GM19238 (cell line): ENCODE results near the gene KIF21A.
A peak's percentile ranks its signal among the peaks of the same experiment; 100 is the strongest.
"Not testable (repeated sequence)": the region's sequence is repeated elsewhere in the genome, so short reads cannot be mapped to it uniquely, and the experiment has no call there.

Source experiments
- DNase-seq: peaks from one replicate; pipeline ENCODE4 v3.0.0; 2011; ENCODE audit warnings: low spot score; ENCODE audit not compliant: insufficient read length

Gene KIF21A

GRCh38 chr12:39443081-39443928, at the start of gene KIF21A:
TSS of gene KIF21A (minus strand) at chr12:39443120. CDS start at chr12:39442970, 150 bp downstream.
- DNase-seq = peak; percentile 65

- no peak for DNase-seq
These were observed 47.8 kb upstream of the KIF21A start for GRCh38 chr12:39490500-39491282.

GRCh38 chr12:39483597-39483996, 40.7 kb upstream of the KIF21A start:
- no peak for DNase-seq

- DNase-seq = no peak
These were observed 40.1 kb upstream of the KIF21A start for GRCh38 chr12:39483042-39483441.

GRCh38 chr12:39476894-39477293, 34.0 kb upstream of the KIF21A start:
- DNase-seq = no peak

GRCh38 chr12:39476121-39476520, 33.2 kb upstream of the KIF21A start:
- no peak for DNase-seq

GRCh38 chr12:39475136-39475535, 32.2 kb upstream of the KIF21A start:
- DNase-seq = not testable (repeated sequence)

GRCh38 chr12:39467432-39467870, 24.5 kb upstream of the KIF21A start:
- DNase-seq = no peak

GRCh38 chr12:39464976-39465695, 22.2 kb upstream of the KIF21A start:
- DNase-seq = no peak

GRCh38 chr12:39461059-39461458, 18.1 kb upstream of the KIF21A start:
- DNase-seq = no peak

- DNase-seq = no peak
These were observed 16.1 kb upstream of the KIF21A start for GRCh38 chr12:39459027-39459434.

- DNase-seq = no peak
These were observed 9.1 kb upstream of the KIF21A start for GRCh38 chr12:39451977-39452376.

GRCh38 chr12:39448038-39448437, 5.1 kb upstream of the KIF21A start:
- no peak for DNase-seq

GRCh38 chr12:39443929-39444209, 949 bp upstream of the KIF21A start:
- DNase-seq = no peak

- DNase-seq = no peak
These were observed 164 bp downstream of the KIF21A start for GRCh38 chr12:39442831-39443080.

- peak; percentile 9 for DNase-seq
These were observed 723 bp downstream of the KIF21A start for GRCh38 chr12:39441963-39442830.

GRCh38 chr12:39441189-39441962, 1.5 kb downstream of the KIF21A start:
- DNase-seq = no peak

GRCh38 chr12:39440781-39441180, 2.1 kb downstream of the KIF21A start:
- no peak for DNase-seq

GRCh38 chr12:39440101-39440500, 2.8 kb downstream of the KIF21A start:
- DNase-seq = no peak

- no peak for DNase-seq
These were observed 7.4 kb downstream of the KIF21A start for GRCh38 chr12:39435531-39435930.

GRCh38 chr12:39431797-39432196, 11.1 kb downstream of the KIF21A start:
- no peak for DNase-seq
